GM12878 (cell line): Measurements from ENCODE around the gene RHBDD3.
"Not testable (repeated sequence)": the region's sequence is repeated elsewhere in the genome, so short reads cannot be mapped to it uniquely, and the experiment has no call there.

ENCODE experiments used
- CBFB ChIP-seq: IDR thresholded peaks from 2 replicates; pipeline ENCODE4 v1.6.1; 2016; ENCODE audit warnings: antibody characterized with exemption, low read depth
- EGR1 ChIP-seq, 2 experiments: IDR thresholded peaks; 1 replicate in 1 of 2; 2 replicates in 1 of 2; pipeline ENCODE4 v1.6.1; 2011 to 2012; ENCODE audit warnings: low read depth in 2 of 2, low read length in 2 of 2, borderline replicate concordance in 1 of 2, mild to moderate bottlenecking in 1 of 2, moderate library complexity in 1 of 2
- ETV6 ChIP-seq, 2 experiments: fragments of 450-650 bp in 1 of 2; IDR thresholded peaks in 1 of 2; conservative IDR thresholded peaks in 1 of 2; 2 replicates each; pipeline ENCODE4 v1.6.1; 2014; ENCODE audit warnings: antibody characterized with exemption in 1 of 2, borderline replicate concordance in 1 of 2, low read depth in 1 of 2, mild to moderate bottlenecking in 1 of 2, moderate library complexity in 1 of 2
- HDAC6 ChIP-seq: fragments of 200-600 bp; sonication (generic); IDR thresholded peaks from one replicate; pipeline ENCODE4 v1.8.0; 2017; ENCODE audit warnings: antibody characterized with exemption; ENCODE audit not compliant: unreplicated experiment
- JUNB ChIP-seq: IDR thresholded peaks from 2 replicates; pipeline ENCODE4 v1.6.1; 2016; ENCODE audit warnings: antibody characterized with exemption, mild to moderate bottlenecking
- POLR2A ChIP-seq: IDR thresholded peaks from 2 replicates; pipeline ENCODE4 v1.6.1; 2011; ENCODE audit warnings: low read depth, mild to moderate bottlenecking, low read length
- RCOR1 ChIP-seq: conservative IDR thresholded peaks from 2 replicates; pipeline ENCODE4 v1.6.1; 2012; ENCODE audit warnings: low read depth, low read length, improper control_type of control experiment
- TF ChIP-seq, protein P1 (sequence below), 3 experiments: IDR thresholded peaks in 2 of 3; conservative IDR thresholded peaks in 1 of 3; 2 replicates each; pipeline ENCODE4 v1.5.1; 2011; ENCODE audit warnings: low read depth in 3 of 3, low read length in 3 of 3, mild to moderate bottlenecking in 3 of 3, control low read depth in 2 of 3, moderate library complexity in 2 of 3, inconsistent platforms in 1 of 3, mixed read lengths in 1 of 3; ENCODE audit not compliant: control insufficient read depth in 2 of 3, insufficient read depth in 1 of 3; ENCODE audit errors: extremely low read depth in 1 of 3
- TF ChIP-seq, protein P2 (sequence below): IDR thresholded peaks from 2 replicates; pipeline ENCODE4 v1.6.1; 2012; ENCODE audit warnings: low read depth, low read length, improper control_type of control experiment
- TF ChIP-seq, protein P3 (sequence below): IDR thresholded peaks from 2 replicates; pipeline ENCODE4 v1.6.1; 2012; ENCODE audit warnings: low read depth, low read length, improper control_type of control experiment

DNA sequence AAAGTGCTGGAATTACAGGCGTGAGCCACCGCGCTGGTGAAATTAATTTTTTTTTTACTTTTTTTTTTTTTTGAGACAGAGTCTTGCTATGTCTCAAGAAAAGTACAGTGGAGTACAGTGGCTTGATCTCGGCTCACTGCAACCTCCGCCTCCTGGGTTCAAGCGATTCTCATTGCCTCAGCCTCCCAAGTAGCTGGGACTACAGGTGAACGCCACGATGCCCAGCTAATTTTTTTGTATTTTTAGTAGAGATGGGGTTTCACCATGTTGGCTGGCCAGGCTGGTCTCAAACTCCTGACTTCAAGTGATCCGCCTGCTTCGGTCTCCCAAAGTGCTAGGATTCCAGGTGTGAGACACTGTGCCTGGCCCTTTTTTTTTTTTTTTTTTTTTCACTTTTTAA lies 19.9 kb downstream of the RHBDD3 start:
- TF ChIP-seq, protein P1, sequence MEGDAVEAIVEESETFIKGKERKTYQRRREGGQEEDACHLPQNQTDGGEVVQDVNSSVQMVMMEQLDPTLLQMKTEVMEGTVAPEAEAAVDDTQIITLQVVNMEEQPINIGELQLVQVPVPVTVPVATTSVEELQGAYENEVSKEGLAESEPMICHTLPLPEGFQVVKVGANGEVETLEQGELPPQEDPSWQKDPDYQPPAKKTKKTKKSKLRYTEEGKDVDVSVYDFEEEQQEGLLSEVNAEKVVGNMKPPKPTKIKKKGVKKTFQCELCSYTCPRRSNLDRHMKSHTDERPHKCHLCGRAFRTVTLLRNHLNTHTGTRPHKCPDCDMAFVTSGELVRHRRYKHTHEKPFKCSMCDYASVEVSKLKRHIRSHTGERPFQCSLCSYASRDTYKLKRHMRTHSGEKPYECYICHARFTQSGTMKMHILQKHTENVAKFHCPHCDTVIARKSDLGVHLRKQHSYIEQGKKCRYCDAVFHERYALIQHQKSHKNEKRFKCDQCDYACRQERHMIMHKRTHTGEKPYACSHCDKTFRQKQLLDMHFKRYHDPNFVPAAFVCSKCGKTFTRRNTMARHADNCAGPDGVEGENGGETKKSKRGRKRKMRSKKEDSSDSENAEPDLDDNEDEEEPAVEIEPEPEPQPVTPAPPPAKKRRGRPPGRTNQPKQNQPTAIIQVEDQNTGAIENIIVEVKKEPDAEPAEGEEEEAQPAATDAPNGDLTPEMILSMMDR (IDR thresholded peaks at IDR 0.05 in 2 of 3, conservative IDR thresholded peaks at IDR 0.05 in 1 of 3; ENCODE audit: control insufficient read depth in 2 of 3, extremely low read depth in 1 of 3, insufficient read depth in 1 of 3, low read depth in 3 of 3, low read length in 3 of 3) = not testable (repeated sequence)
- TF ChIP-seq HDAC6; POLR2A; ETV6 (conservative IDR thresholded peaks at IDR 0.05 in 1 of 2, IDR thresholded peaks at IDR 0.05 in 1 of 2; ENCODE audit: borderline replicate concordance in 1 of 2, low read depth in 1 of 2); RCOR1; JUNB; EGR1 (IDR thresholded peaks at IDR 0.05; ENCODE audit: borderline replicate concordance in 1 of 2, low read depth in 2 of 2, low read length in 2 of 2); CBFB: not testable (repeated sequence)
- TF ChIP-seq, protein P2, sequence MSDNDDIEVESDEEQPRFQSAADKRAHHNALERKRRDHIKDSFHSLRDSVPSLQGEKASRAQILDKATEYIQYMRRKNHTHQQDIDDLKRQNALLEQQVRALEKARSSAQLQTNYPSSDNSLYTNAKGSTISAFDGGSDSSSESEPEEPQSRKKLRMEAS = not testable (repeated sequence)
- TF ChIP-seq, protein P3, sequence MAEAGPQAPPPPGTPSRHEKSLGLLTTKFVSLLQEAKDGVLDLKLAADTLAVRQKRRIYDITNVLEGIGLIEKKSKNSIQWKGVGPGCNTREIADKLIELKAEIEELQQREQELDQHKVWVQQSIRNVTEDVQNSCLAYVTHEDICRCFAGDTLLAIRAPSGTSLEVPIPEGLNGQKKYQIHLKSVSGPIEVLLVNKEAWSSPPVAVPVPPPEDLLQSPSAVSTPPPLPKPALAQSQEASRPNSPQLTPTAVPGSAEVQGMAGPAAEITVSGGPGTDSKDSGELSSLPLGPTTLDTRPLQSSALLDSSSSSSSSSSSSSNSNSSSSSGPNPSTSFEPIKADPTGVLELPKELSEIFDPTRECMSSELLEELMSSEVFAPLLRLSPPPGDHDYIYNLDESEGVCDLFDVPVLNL = not testable (repeated sequence)
